RWPE1 (cell line): ENCODE results near the gene ANO6.

Source experiments
- CTCF ChIA-PET: fragments of 350-600 bp; sonication (Branson Sonifier 250); formaldehyde crosslinking; extraction: SDS; loops from one replicate; lab custom pipeline; 2021; lab: Yijun Ruan, JAX
- POLR2A ChIA-PET: fragments of 400-600 bp; formaldehyde crosslinking; extraction: SDS; loops from one replicate; lab custom pipeline; 2020; ENCODE audit warnings: antibody characterized with exemption; ENCODE audit not compliant: low non-redundant PET; lab: Yijun Ruan, JAX
- DNase-seq: peaks from one replicate; pipeline ENCODE4 v3.0.0; 2012; ENCODE audit warnings: low spot score
- H3K27ac ChIP-seq: fragments of 450-650 bp; 2 replicates; pipeline ENCODE4 v1.5.1; 2017
- TF ChIP-seq, protein P1 (sequence below): fragments of 450-650 bp; conservative IDR thresholded peaks from 2 replicates; pipeline ENCODE4 v1.5.1; 2017; ENCODE audit warnings: low read depth, mild to moderate bottlenecking

The ANO6 gene

DNA sequence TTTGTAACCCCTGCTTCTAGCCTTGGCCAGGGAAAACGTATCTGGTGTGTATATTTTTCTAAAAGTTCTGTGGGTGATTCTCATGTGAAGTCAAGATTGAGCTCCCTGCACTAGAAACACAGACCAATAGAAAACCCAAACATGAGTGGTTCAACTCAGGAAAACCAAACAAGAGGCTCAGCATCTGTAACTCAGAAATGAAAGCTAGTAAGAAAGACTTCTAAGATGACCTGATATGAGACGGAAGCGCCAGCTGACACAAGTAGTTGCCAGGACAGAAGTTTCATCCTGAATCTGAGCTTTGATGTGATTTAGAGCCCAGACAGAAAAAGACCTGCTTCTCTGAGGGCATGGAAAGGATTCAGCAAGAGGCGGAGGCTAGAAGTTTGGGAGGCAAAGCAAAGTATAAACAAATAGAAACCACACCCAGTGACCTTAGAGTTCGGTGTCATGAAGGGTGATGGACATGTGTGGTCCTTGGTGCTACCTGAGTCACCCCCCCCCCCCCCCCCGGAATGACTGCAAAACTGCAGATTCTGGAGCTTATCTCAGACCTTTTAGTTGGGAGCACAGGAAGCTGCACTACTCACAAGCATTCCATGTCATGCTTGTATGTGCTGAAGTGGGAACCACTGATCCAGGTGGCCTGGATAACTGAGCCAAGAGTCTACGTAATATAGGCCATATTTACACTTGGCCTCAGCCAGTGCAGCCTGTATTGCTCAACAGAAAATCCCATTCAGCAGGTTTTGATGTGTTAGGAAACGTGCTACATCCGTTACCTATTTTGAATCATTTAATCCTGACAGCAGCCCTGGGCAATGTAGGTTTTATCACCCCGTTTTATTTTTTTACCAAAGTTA, 191.3 kb downstream of the ANO6 start:
- POLR2A ChIA-PET, result no interaction called here
- no peak overlapping the region for H3K27ac ChIP-seq
- CTCF ChIA-PET, result no interaction called here
- no peak for DNase-seq
- TF ChIP-seq, protein P1, sequence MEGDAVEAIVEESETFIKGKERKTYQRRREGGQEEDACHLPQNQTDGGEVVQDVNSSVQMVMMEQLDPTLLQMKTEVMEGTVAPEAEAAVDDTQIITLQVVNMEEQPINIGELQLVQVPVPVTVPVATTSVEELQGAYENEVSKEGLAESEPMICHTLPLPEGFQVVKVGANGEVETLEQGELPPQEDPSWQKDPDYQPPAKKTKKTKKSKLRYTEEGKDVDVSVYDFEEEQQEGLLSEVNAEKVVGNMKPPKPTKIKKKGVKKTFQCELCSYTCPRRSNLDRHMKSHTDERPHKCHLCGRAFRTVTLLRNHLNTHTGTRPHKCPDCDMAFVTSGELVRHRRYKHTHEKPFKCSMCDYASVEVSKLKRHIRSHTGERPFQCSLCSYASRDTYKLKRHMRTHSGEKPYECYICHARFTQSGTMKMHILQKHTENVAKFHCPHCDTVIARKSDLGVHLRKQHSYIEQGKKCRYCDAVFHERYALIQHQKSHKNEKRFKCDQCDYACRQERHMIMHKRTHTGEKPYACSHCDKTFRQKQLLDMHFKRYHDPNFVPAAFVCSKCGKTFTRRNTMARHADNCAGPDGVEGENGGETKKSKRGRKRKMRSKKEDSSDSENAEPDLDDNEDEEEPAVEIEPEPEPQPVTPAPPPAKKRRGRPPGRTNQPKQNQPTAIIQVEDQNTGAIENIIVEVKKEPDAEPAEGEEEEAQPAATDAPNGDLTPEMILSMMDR, result no peak

DNA sequence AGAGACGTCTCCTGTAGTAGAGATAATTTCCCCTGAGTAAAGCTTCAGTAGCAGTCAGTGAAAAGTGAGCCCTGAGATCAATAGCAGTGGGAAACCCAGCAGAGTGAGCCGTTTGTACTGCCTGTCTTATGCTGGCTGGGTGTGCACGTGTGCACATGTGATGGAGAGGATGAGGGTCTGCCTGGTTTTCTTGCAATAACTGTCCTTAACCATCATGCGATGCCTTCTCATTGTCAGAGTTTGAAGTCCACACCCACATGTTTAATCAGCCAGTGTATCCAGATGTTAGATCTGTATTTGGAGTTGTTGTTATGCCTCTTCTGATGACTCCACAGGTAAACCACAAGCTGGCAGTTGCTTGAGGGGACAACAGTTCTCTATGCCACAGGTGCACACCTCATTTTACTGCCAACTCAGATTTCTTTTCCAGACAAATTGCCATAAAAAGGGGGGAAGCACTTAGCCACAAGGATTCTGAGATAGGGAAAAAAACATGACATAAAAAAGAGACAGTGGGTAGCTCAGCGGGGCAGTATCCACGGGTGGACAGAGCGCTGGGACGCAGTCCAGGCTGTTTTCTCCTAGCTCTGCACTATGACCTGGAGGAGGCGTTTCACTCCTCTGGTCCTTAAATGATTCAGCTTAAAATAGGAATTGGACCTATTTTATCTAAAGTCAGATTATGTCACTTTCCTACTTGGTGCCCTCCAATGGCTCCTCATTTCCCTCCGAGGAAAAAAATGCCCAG, 192.3 kb downstream of the ANO6 start:
- ChIA-PET POLR2A (no interaction called here), CTCF (no interaction called here)
- no peak overlapping the region for H3K27ac ChIP-seq
- TF ChIP-seq, protein P1, result no peak
- DNase-seq, result no peak

DNA sequence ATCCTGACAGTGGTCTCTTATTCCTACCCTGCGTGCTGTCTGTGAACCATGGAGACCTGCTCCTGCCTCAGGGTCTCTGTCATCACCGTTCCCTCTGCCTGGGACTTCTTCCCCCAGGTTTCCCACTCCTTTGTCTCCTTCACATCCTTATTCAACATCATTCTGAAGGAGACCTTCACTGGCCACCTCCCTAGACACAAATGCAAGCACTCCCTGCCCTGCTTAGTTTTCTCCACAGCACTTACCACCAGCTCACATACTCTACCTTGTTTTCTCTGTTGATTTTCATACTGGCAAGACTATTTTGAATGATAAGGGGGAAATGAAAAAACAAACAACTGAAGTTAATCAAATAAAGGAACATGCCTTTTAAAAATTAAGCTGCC, 192.8 kb downstream of the ANO6 start:
- H3K27ac ChIP-seq, result no peak overlapping the region
- ChIA-PET POLR2A (interaction anchor here (0.7 kb wide), 1 partner anchor 221 kb away, joined by 3 read pairs; no protein-coding TSS in a partner anchor), CTCF (no interaction called here)
- TF ChIP-seq, protein P1, result no peak
- DNase-seq, result no peak

DNA sequence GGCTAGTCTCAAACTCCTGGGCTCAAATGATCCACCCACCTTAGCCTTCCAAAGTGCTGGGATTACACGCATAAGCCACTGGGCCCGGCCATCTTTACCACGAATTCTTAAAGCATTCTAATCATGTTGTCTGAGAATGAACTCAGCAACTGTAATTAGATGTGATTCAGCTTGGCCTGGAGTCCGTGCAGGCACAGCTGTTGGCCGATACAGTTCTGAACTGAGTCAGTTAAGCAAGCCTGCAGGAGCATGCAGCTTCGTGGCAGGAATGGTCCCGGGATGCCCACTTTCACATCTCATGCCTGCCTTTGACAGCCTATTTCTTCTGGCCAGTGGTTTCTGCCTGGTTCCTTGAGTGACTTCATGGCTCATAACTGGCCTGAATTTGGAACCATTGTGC, 194.1 kb downstream of the ANO6 start:
- H3K27ac ChIP-seq, result peak overlapping the region; percentile 29
- POLR2A ChIA-PET, result no interaction called here
- no peak for DNase-seq
- CTCF ChIA-PET, result no interaction called here
- TF ChIP-seq, protein P1, result no peak

DNA sequence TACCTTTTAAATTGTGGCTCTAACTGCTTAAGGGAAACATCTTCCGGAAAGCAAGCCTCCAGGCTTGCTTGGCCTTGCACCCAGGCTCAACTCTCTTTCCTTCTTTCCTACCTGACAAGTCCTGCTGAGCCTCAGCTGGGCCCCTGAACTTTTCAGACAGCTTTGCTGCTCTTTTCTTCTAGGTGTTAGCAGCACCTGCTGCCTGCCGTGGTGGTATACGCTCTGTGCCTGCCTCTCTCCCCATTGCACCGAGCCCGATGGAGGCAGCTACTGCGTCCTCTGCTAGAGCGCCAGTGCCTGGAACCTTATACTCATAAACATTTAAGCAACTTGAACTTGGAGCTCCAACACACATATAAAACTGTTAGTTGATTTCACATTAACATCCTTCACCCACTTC, 195.7 kb downstream of the ANO6 start:
- CTCF ChIA-PET, result no interaction called here

DNA sequence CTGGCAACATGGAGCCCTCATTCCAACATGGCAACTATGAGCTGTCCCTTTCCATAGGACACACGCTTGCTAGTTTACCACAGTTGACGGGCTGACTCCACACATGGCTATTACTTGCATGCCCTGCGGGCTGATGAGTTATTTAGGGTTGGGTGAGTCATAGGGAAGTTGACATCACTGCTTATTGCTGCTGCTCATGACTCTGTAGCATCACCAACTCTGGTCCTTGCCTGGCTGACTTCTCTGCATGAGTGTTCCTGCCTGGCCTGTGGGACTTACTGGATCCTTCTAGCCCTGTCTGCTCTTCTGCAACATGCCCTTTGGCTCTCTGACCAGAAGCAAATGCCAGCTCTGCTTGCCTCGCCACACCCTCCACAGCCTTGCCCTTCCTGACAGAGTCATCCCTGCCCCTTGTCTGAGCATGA, 199.5 kb downstream of the ANO6 start:
- POLR2A ChIA-PET, result interaction anchor here (0.6 kb wide), 1 partner anchor 9 kb away, joined by 3 read pairs; no protein-coding TSS in a partner anchor
- CTCF ChIA-PET, result no interaction called here
- peak overlapping the region; percentile 71 for H3K27ac ChIP-seq
- TF ChIP-seq, protein P1, result no peak
- DNase-seq, result peak; percentile 93

More for the DNA sequence above, 195.7 kb downstream of the ANO6 start:
- TF ChIP-seq, protein P1, result no peak
- no peak overlapping the region for H3K27ac ChIP-seq
- DNase-seq, result no peak
- POLR2A ChIA-PET, result no interaction called here
